Measurements from ENCODE around the gene BMP8B. TPM values are rescaled to one million over a fixed set of nuclear protein-coding genes. Genes with fewer than 3 reads are reported as not detected.

The BMP8B gene
- total RNA-seq, 1 experiment from 2014 or later = 1.2 TPM

DNA sequence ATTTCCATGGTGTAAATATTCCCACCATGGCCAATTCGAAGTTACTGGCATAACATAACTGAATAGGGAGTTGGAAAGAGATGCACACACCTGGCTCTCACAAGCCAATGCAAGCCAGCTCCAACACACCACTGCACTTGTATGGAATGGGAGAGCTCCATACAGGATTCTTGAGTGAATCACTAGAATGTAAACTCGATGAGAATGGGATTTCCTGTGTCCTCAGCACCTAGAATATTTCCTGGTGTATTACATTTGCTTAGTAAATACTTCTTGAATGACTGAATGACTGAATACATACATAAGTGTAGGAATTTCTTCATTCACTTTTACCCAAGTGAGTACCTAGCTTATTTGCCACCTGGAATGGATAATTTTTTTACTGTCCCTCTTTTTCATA, 66.2 kb downstream of the BMP8B start:
- Histone ChIP-seq H3K4me3 (no peak overlapping the region), H3K36me3 (no peaks in the 10 kb centered on the region), H3K27me3 (peaks cover 25% of the 10 kb centered on the region), H3K9me3 (no peaks in the 10 kb centered on the region; the same call in 1 of the 2 replicates)
- DNase-seq = no peak

DNA sequence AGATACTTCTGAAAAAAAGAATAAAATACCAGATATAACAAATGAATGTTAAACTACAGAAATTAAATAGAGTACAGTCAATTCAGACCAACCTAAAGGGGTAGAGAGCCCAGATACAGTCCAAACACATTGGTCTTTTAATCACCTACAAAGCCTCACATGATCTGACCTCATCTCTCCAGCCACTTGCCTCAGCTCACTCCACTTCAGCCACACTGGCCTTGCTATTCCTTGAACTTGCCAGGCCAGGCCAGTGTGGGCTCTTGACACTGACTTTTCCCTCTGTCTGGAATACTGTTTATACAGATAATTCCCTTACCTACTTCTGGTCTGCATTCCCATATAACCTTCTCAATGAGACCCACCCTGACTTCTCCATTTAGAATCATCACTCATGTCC, 67.0 kb downstream of the BMP8B start:
- no peaks in the 10 kb centered on the region; the same call in 1 of the 2 replicates for H3K9me3 ChIP-seq
- no peaks in the 10 kb centered on the region for H3K36me3 ChIP-seq
- no peak overlapping the region for H3K4me3 ChIP-seq
- no peak for DNase-seq
- H3K27me3 ChIP-seq = peaks cover 28% of the 10 kb centered on the region

DNA sequence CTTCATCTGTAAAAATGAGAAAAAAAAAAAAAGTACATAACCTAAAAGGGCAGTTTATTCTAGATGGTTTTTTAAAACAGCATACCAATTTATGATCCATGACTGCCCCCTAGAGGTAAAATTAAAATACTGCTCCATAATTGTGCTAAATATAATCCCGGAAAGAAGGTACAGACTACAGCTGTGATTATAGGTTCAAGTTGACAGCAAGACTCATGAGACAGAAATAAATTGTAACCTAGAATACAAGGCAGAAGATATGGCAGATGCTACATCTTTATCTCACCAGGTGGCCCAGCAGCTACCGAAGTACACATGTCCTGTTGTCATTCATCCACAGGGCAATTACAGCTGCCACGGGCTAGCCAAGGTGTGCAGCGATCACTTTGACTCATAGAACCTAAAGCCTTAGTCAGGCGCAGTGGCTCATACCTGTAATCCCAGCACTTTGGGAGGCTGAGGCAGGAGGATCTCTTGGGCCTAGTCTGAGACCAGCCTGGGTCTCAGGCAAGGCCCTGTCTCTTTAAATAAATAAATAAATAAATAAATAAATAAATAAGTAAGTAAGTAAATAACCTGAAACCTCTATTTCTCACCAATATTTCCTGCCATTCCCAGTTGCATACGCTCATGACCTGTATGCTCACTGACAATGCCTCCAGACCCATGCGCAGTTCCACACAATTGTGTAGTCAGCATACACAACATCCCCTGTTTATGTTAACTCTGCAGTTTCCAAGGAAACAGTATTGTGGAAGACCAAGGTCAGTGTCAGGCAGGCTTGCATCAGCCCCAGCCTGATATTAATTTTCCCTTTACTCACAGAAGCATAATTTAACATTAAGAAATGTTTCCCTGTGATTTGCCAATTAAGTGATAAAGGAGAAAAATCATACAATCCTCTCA, 68.3 kb downstream of the BMP8B start:
- DNase-seq = no peak
- Histone ChIP-seq H3K27me3 (peaks cover 35% of the 10 kb centered on the region), H3K4me3 (no peak overlapping the region), H3K9me3 (no peaks in the 10 kb centered on the region; the same call in 1 of the 2 replicates), H3K36me3 (no peaks in the 10 kb centered on the region)

DNA sequence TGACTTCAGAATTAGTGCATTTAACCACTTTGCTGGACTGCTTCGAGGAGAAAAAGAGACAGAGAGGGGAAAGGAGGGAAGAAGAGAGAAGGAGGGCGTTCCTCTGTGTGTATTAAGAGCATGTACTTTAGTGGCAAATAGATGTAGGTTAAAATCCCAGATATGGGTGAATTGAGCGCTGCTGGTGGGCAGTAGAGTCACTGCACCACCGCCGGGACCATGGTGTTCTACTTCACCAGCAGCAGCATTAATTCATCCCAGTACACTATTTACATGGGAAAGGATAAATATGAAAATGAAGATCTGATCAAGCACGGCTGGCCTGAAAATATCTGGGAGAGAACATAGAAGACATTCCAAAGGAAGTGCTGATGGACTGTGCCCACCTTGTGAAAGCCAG, 70.9 kb downstream of the BMP8B start:
- Histone ChIP-seq H3K27me3 (peaks cover 38% of the 10 kb centered on the region), H3K36me3 (no peaks in the 10 kb centered on the region), H3K9me3 (no peaks in the 10 kb centered on the region), H3K4me3 (no peak overlapping the region)
- DNase-seq = no peak

DNA sequence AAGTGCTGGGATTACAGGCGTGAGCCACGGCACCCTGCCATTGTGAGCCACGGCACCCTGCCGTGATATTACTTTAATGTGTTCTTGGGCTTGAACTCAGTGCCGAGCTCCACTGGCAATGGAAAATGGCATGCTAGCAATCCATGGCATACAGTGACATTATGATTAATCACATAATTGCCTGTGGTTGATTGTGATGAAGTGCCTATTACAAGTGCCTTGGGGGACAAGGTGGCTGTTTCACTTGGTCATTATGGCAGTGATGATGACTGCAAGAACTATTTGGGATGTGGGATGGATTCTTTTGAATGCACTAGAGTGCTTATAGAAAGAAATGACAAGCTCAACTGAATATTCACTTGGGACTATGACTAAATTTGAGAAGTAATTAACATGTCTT, 75.1 kb downstream of the BMP8B start:
- Histone ChIP-seq H3K36me3 (no peaks in the 10 kb centered on the region), H3K4me3 (no peak overlapping the region), H3K27me3 (peaks cover 35% of the 10 kb centered on the region), H3K9me3 (no peaks in the 10 kb centered on the region)
- DNase-seq = no peak

DNA sequence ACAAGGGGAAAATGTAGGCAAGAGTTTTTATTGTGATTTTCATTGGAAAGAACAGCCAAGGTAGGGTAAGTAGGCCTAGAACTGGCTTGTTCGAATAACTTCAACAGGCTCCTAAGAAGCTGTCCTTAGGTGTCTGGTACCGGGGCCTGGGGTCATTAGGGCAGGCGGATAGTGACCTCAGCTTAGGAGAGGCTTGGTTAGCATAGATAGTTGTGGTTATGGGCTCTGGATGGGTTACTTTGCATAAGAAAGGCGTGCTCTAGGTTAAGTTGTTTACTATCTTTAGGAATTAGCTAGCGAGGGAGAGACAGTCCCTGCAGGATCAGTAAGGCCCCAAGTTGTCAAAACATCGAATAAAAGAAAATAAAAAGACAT, 76.7 kb downstream of the BMP8B start:
- peaks cover 22% of the 10 kb centered on the region for H3K27me3 ChIP-seq
- H3K36me3 ChIP-seq = no peaks in the 10 kb centered on the region
- no peak overlapping the region for H3K4me3 ChIP-seq
- H3K9me3 ChIP-seq = no peaks in the 10 kb centered on the region
- no peak for DNase-seq

- no peaks in the 10 kb centered on the region for H3K9me3 ChIP-seq
- peaks cover 15% of the 10 kb centered on the region for H3K27me3 ChIP-seq
- no peak for DNase-seq
- no peaks in the 10 kb centered on the region for H3K36me3 ChIP-seq
- H3K4me3 ChIP-seq = no peak overlapping the region
These were observed 77.3 kb downstream of the BMP8B start for GRCh38 chr1:39711104-39711965.

DNA sequence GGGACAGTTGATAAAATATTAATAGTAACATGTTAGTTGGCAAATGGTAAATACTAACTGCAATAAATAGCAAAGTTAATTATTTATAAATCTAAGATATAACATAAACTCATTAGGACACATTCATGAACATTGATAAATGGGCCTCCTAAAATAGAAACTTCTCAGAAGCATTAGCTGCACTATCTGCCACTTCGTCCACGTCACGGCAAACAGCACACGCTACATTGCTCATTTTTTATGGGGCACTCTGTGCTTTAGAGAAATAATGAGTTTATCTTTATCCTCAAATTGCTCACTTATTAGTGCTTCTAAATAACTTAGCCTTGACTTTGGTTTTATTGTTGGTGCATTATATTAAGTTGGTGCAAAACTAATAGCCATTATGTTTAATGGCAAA, 81.2 kb downstream of the BMP8B start:
- no peak overlapping the region for H3K4me3 ChIP-seq
- H3K27me3 ChIP-seq = no peaks in the 10 kb centered on the region
- DNase-seq = no peak
- no peaks in the 10 kb centered on the region for H3K36me3 ChIP-seq
- no peaks in the 10 kb centered on the region for H3K9me3 ChIP-seq

Other genes starting within 250 kb of the BMP8B start
- 153 TPM in 2 replicates for gene PABPC4, start 212.1 kb downstream of the BMP8B start, total RNA-seq (2014; rRNA removed; shearing (Covaris generic); ENCODE audit: low replicate concordance)
- gene HEYL, start 149.2 kb downstream of the BMP8B start, total RNA-seq (2014; rRNA removed; shearing (Covaris generic); ENCODE audit: low replicate concordance) = 0.10 and 1.0 TPM in 2 replicates
- not detected in 2 replicates for gene NT5C1A, start 116.8 kb downstream of the BMP8B start, total RNA-seq (2014; rRNA removed; shearing (Covaris generic); ENCODE audit: low replicate concordance)
- gene HPCAL4, start 97.4 kb downstream of the BMP8B start, total RNA-seq (2014; rRNA removed; shearing (Covaris generic); ENCODE audit: low replicate concordance) = not detected in 2 replicates
- 80.7 and 112 TPM in 2 replicates for gene PPIE, start 50.0 kb downstream of the BMP8B start, total RNA-seq (2014; rRNA removed; shearing (Covaris generic); ENCODE audit: low replicate concordance)
- not detected in 2 replicates for gene OXCT2, start 17.5 kb downstream of the BMP8B start, total RNA-seq (2014; rRNA removed; shearing (Covaris generic); ENCODE audit: low replicate concordance)
- 28.4 and 41.5 TPM in 2 replicates for gene TRIT1, start 94.6 kb upstream of the BMP8B start, total RNA-seq (2014; rRNA removed; shearing (Covaris generic); ENCODE audit: low replicate concordance)
- 0.07 and 0.25 TPM in 2 replicates for gene MYCL, start 113.1 kb upstream of the BMP8B start, total RNA-seq (2014; rRNA removed; shearing (Covaris generic); ENCODE audit: low replicate concordance)
- 4.8 and 5.8 TPM in 2 replicates for gene MFSD2A, start 166.3 kb upstream of the BMP8B start, total RNA-seq (2014; rRNA removed; shearing (Covaris generic); ENCODE audit: low replicate concordance)